Measurements from ENCODE around the gene PPP2R5C. TPM values are rescaled to one million over a fixed set of nuclear protein-coding genes. Genes with fewer than 3 reads are reported as not detected.

Gene PPP2R5C
- total and polyA plus RNA-seq, 8 donors, result 41.6 to 76.1 (median 55.9) TPM

GRCh38 chr14:101882141-101882935 lies 120.8 kb downstream of the PPP2R5C start:
- no peak for FAIRE-seq
- H3K4me3 ChIP-seq, result no peak overlapping the region
- H3K9me3 ChIP-seq, result no peaks in the 10 kb centered on the region
- DNase-seq, result no peak
- no peak for ATAC-seq
- H3K27me3 ChIP-seq, result no peaks in the 10 kb centered on the region
- H3K27ac ChIP-seq, result no peak overlapping the region
- intact Hi-C loops (cut with DNase I), result loop anchor here in 1 of 3 donors (10.0 kb wide), 1 partner anchor 108 kb away; no protein-coding TSS in a partner anchor
- peaks cover 0 to 13% (median 5%) of the 10 kb centered on the region in 3 donors for H3K36me3 ChIP-seq
- peaks cover 20 to 27% (median 20%) of the 10 kb centered on the region in 3 donors for H3K4me1 ChIP-seq
- WGBS, 2 donors, result 91 to 93% methylated on average over 22 of the region's 22 CpGs
- TF ChIP-seq, protein P1, sequence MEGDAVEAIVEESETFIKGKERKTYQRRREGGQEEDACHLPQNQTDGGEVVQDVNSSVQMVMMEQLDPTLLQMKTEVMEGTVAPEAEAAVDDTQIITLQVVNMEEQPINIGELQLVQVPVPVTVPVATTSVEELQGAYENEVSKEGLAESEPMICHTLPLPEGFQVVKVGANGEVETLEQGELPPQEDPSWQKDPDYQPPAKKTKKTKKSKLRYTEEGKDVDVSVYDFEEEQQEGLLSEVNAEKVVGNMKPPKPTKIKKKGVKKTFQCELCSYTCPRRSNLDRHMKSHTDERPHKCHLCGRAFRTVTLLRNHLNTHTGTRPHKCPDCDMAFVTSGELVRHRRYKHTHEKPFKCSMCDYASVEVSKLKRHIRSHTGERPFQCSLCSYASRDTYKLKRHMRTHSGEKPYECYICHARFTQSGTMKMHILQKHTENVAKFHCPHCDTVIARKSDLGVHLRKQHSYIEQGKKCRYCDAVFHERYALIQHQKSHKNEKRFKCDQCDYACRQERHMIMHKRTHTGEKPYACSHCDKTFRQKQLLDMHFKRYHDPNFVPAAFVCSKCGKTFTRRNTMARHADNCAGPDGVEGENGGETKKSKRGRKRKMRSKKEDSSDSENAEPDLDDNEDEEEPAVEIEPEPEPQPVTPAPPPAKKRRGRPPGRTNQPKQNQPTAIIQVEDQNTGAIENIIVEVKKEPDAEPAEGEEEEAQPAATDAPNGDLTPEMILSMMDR (IDR thresholded peaks at IDR 0.05), result no peak

- Histone ChIP-seq H3K27me3 (no peaks in the 10 kb centered on the region), H3K4me3 (no peak overlapping the region), H3K36me3 (peaks cover 0 to 17% (median 5%) of the 10 kb centered on the region in 3 donors), H3K9me3 (no peaks in the 10 kb centered on the region), H3K27ac (no peak overlapping the region), H3K4me1 (peaks cover 1 to 11% (median 3%) of the 10 kb centered on the region in 3 donors)
- FAIRE-seq (no peak), ATAC-seq (no peak), DNase-seq (no peak)
- TF ChIP-seq, protein P1 (IDR thresholded peaks at IDR 0.05), result no peak
- 94 to 96% methylated on average over 17 of the region's 17 CpGs for WGBS, 2 donors
- intact Hi-C loops (cut with DNase I), result loop anchor here in 1 of 3 donors (10.0 kb wide), 1 partner anchor 110 kb away; no protein-coding TSS in a partner anchor
These were observed 122.8 kb downstream of the PPP2R5C start for GRCh38 chr14:101884089-101884933.

- FAIRE-seq, result no peak
- DNase-seq, result no peak
- intact Hi-C loops (cut with DNase I), result loop anchor here in 1 of 3 donors (10.0 kb wide), 1 partner anchor 110 kb away; no protein-coding TSS in a partner anchor
- Histone ChIP-seq H3K4me1 (peaks cover 0 to 5% (median 0%) of the 10 kb centered on the region in 3 donors), H3K9me3 (no peaks in the 10 kb centered on the region), H3K27ac (no peak overlapping the region), H3K4me3 (no peak overlapping the region), H3K27me3 (no peaks in the 10 kb centered on the region), H3K36me3 (peaks cover 0 to 17% (median 5%) of the 10 kb centered on the region in 3 donors)
- TF ChIP-seq, protein P1 (IDR thresholded peaks at IDR 0.05), result no peak
- ATAC-seq, result no peak
- 97 to 98% methylated on average over 24 of the region's 24 CpGs for WGBS, 2 donors
These were observed 123.5 kb downstream of the PPP2R5C start for GRCh38 chr14:101884934-101885576.

DNA sequence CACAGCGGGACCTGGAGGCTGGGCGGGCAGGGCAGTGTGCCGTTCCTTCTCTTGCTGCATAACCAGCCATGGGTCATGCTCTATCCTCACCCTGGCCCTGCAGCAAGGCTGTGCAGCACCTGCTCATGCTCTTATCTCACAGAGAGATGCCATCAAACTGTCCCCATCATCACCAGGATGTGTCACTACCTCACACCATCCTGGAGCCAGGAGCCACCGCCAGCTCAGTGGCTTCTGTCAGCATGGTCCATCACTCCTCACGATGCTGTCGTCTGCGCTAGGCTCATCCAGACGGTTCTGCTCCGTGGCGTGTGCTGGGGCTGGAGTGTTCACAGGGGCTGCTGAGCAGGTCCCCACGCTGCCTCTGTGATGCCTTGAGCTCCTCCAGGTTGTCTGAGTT lies 125.7 kb downstream of the PPP2R5C start:
- ATAC-seq (no peak), DNase-seq (no peak), FAIRE-seq (no peak)
- intact Hi-C loops (cut with DNase I), result loop anchor here in 1 of 3 donors (10.0 kb wide), 1 partner anchor 112 kb away; no protein-coding TSS in a partner anchor
- no peak overlapping the region for H3K27ac ChIP-seq
- WGBS, 2 donors, result 96 to 97% methylated on average over 11 of the region's 11 CpGs
- H3K27me3 ChIP-seq, result no peaks in the 10 kb centered on the region
- no peaks in the 10 kb centered on the region for H3K9me3 ChIP-seq
- H3K4me1 ChIP-seq, result no peaks in the 10 kb centered on the region
- H3K36me3 ChIP-seq, result peaks cover 0 to 17% (median 5%) of the 10 kb centered on the region in 3 donors
- no peak overlapping the region for H3K4me3 ChIP-seq
- TF ChIP-seq, protein P1 (IDR thresholded peaks at IDR 0.05), result no peak

Data from pancreas (tissue), 10 donors.